GM12801 (cell line): Measurements from ENCODE around the gene RFNG.

Experiments
- CTCF ChIP-seq: IDR thresholded peaks from one replicate; pipeline ENCODE4 v1.5.1; 2011; ENCODE audit warnings: control low read depth; ENCODE audit not compliant: insufficient read length; ENCODE audit errors: extremely low read depth

Gene RFNG

GRCh38 chr17:82016875-82017459 is 34.6 kb downstream of the RFNG start:
- no peak for TF ChIP-seq CTCF

- no peak for TF ChIP-seq CTCF
Observed at GRCh38 chr17:82016061-82016874, 35.3 kb downstream of the RFNG start.

GRCh38 chr17:82015311-82015971 is 36.2 kb downstream of the RFNG start:
- TF ChIP-seq CTCF: no peak

GRCh38 chr17:82014971-82015310 is 36.7 kb downstream of the RFNG start:
- no peak for TF ChIP-seq CTCF

GRCh38 chr17:82014432-82014831 is 37.2 kb downstream of the RFNG start:
- no peak for TF ChIP-seq CTCF

- no peak for TF ChIP-seq CTCF
Observed at GRCh38 chr17:82013772-82014321, 37.8 kb downstream of the RFNG start.

GRCh38 chr17:82013341-82013740 is 38.3 kb downstream of the RFNG start:
- TF ChIP-seq CTCF: no peak
